Measurements from ENCODE around the gene ZCCHC3.

ZCCHC3 gene

DNA sequence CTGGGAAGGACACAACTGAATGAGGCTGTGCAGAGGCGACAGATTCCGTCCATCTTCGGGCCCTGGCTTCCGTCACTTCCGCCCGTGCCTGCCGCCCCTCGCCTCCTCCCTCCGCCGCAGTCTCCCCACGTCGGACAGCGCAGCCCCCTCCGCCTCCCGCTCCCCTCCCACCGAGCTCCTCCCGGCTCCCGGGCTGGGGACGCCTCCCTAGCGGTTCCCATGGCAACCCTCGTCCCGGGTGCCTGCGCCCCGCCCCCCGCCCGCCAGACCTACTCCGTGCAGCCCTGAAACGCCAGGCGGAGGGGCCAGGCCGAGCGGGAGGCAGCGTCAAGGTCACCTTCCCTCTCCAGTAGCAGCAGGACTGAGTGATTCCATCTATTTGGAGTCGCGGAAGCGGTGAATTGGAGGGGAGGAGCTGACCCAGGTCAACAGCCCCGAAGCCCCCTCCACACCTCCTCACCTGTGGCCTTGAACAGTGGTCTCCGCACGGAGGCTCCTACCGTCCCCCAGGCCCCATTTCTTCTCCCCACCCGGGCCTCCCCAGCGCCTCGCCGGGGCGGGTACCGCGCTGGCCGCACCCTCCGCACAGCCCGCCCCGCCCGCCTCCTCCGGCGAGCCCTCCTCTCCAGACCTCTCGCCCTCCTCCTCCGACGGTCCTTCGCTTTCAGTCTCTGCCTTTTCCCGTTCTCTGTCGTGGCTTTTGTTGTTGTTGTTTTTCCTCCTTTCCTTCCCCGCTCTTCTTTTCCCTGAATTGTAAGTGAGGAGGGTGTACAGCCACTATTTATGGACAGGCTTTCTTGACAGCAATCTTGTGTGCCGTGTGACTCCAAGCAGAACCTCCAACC lies 50.5 kb downstream of the ZCCHC3 start:
- peak; percentile 84 for DNase-seq

- no peak for DNase-seq
Observed at GRCh38 chr20:348972-349841, 51.8 kb downstream of the ZCCHC3 start.

Measured in NCI-H524 treated with DMSO at 0.1 percent for 48 hours (cell line).